Activated CD8-positive, alpha-beta T cell treated with anti-CD3 and anti-CD28 coated beads for 36 hours (primary cell): ENCODE data around the gene TUBA4A. TPM values are rescaled to one million over a fixed set of nuclear protein-coding genes. Genes with fewer than 3 reads are reported as not detected.

Experiments
- ATAC-seq: fragments of 200-7000 bp; cut with Tn5 transposase; one replicate; pipeline ENCODE4 v1.10.0; 2021; ENCODE audit warnings: mild to moderate bottlenecking, moderate library complexity
- CTCF ChIA-PET: fragments of 350-600 bp; sonication (Branson Sonifier 250); formaldehyde crosslinking; loops from one replicate; lab custom pipeline; 2021; ENCODE audit warnings: antibody characterized with exemption; lab: Charles Lee
- POLR2A ChIA-PET: fragments of 350-600 bp; sonication (Branson Sonifier 250); formaldehyde crosslinking; loops from one replicate; lab custom pipeline; 2021; ENCODE audit warnings: antibody characterized with exemption; lab: Charles Lee
- DNase-seq: peaks from one replicate; pipeline ENCODE4 v3.0.0-alpha.2; 2020
- H3K27ac Mint-ChIP-seq: one replicate; pipeline ENCODE4 v1.8.0; 2021; ENCODE audit warnings: mild to moderate bottlenecking, mixed read lengths
- H3K27me3 Mint-ChIP-seq: one replicate; pipeline ENCODE4 v1.8.0; 2021; ENCODE audit warnings: mixed read lengths
- H3K36me3 Mint-ChIP-seq: one replicate; pipeline ENCODE4 v1.8.0; 2021; ENCODE audit warnings: low read depth, mixed read lengths
- H3K4me1 Mint-ChIP-seq: one replicate; pipeline ENCODE4 v1.8.0; 2021; ENCODE audit warnings: low read depth, mixed read lengths
- H3K4me3 Mint-ChIP-seq: one replicate; pipeline ENCODE4 v1.8.0; 2021; ENCODE audit warnings: mild to moderate bottlenecking, moderate library complexity, mixed read lengths
- H3K9me3 Mint-ChIP-seq: one replicate; pipeline ENCODE4 v1.8.0; 2021; ENCODE audit warnings: mixed read lengths
- intact Hi-C: fragments of 100-400 bp; cut with micrococcal nuclease; formaldehyde crosslinking; loops from one replicate; pipeline ENCODE4 v1.10.0; 2022
- total RNA-seq, 2 experiments: library from RNA; stranded (reverse); gene quantifications; one replicate each; pipeline ENCODE4 v1.2.3, GENCODE V29; 2021
- TF ChIP-seq, protein P1 (sequence below): fragments of 200-600 bp; IDR thresholded peaks from one replicate; pipeline ENCODE4 v1.8.0; 2022; ENCODE audit warnings: antibody characterized with exemption, mild to moderate bottlenecking

The TUBA4A gene
- total RNA-seq, 2 experiments from 2014 or later = 226 TPM

- TF ChIP-seq, protein P1, sequence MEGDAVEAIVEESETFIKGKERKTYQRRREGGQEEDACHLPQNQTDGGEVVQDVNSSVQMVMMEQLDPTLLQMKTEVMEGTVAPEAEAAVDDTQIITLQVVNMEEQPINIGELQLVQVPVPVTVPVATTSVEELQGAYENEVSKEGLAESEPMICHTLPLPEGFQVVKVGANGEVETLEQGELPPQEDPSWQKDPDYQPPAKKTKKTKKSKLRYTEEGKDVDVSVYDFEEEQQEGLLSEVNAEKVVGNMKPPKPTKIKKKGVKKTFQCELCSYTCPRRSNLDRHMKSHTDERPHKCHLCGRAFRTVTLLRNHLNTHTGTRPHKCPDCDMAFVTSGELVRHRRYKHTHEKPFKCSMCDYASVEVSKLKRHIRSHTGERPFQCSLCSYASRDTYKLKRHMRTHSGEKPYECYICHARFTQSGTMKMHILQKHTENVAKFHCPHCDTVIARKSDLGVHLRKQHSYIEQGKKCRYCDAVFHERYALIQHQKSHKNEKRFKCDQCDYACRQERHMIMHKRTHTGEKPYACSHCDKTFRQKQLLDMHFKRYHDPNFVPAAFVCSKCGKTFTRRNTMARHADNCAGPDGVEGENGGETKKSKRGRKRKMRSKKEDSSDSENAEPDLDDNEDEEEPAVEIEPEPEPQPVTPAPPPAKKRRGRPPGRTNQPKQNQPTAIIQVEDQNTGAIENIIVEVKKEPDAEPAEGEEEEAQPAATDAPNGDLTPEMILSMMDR = no peak
- no peak for ATAC-seq
- peaks cover 49% of the 10 kb centered on the region for H3K4me1 Mint-ChIP-seq
- intact Hi-C loops = no loop called here
- peak overlapping the region; percentile 89 for H3K27ac Mint-ChIP-seq
- H3K27me3 Mint-ChIP-seq = no peaks in the 10 kb centered on the region
- ChIA-PET POLR2A (interaction anchor here (1.4 to 5.9 kb wide), 3 partner anchors 13 to 80 kb away, joined by 4 to 63 read pairs (median 41); partner anchors contain the start of genes TUBA4A and TUBA4B), CTCF (interaction anchor here (1.2 to 15.5 kb wide), 6 partner anchors 16 to 251 kb away, joined by 3 to 336 read pairs (median 8); partner anchors contain the start of genes ANKZF1, ATG9A, CNPPD1 and TUBA4A)
- peak overlapping the region; percentile 80 for H3K4me3 Mint-ChIP-seq
- H3K9me3 Mint-ChIP-seq = no peaks in the 10 kb centered on the region
- DNase-seq = no peak
- peaks cover 36% of the 10 kb centered on the region for H3K36me3 Mint-ChIP-seq
These were observed 26.9 kb upstream of the TUBA4A start for GRCh38 chr2:219280651-219281050.

DNA sequence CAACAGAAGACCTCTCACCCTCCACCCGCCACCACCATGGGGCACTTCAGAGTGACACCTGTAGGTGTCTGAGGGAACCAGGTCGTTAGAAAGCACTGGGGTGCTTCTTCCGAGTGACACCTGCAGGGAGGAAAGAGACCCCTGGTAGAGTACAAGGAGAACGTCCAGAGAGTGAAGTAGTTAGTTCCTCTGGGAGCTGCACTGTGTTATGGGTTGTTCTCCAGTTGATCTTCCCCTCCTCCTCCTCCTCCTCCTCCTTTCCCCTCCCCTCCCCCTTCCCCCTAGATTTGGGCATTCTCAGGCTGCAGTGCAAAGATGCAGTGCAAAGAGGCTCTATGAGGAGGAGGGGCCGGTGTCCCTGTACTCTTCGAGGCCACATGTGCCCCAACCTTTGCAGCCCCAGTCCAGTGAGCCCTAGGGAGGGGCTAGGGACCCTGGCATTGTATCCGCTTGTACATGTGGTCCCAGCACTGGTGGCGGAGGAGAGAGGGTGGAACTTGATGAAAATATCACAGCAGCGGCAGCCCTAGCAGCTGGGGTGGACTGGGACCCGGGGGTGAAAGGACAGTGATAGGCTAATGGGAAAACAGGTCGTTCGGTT lies 26.3 kb upstream of the TUBA4A start:
- H3K27ac Mint-ChIP-seq = peak overlapping the region; percentile 89
- ChIA-PET CTCF (interaction anchor here (0.9 to 15.5 kb wide), 6 partner anchors 17 to 250 kb away, joined by 3 to 336 read pairs (median 8); partner anchors contain the start of genes ANKZF1, ATG9A, TUBA4A and TUBA4B), POLR2A (interaction anchor here (0.6 to 5.9 kb wide), 7 partner anchors 14 to 80 kb away, joined by 3 to 63 read pairs (median 9); partner anchors contain the start of genes ABCB6, ANKZF1, ATG9A and TUBA4A)
- peaks cover 45% of the 10 kb centered on the region for H3K4me1 Mint-ChIP-seq
- peak overlapping the region; percentile 80 for H3K4me3 Mint-ChIP-seq
- no peaks in the 10 kb centered on the region for H3K27me3 Mint-ChIP-seq
- no peaks in the 10 kb centered on the region for H3K9me3 Mint-ChIP-seq
- no peak for DNase-seq
- intact Hi-C loops = loop anchor here (2.0 kb wide), 2 partner anchors 15 to 25 kb away; no protein-coding TSS in a partner anchor
- peaks cover 34% of the 10 kb centered on the region for H3K36me3 Mint-ChIP-seq
- TF ChIP-seq, protein P1 = peak; percentile 42
- no peak for ATAC-seq

DNA sequence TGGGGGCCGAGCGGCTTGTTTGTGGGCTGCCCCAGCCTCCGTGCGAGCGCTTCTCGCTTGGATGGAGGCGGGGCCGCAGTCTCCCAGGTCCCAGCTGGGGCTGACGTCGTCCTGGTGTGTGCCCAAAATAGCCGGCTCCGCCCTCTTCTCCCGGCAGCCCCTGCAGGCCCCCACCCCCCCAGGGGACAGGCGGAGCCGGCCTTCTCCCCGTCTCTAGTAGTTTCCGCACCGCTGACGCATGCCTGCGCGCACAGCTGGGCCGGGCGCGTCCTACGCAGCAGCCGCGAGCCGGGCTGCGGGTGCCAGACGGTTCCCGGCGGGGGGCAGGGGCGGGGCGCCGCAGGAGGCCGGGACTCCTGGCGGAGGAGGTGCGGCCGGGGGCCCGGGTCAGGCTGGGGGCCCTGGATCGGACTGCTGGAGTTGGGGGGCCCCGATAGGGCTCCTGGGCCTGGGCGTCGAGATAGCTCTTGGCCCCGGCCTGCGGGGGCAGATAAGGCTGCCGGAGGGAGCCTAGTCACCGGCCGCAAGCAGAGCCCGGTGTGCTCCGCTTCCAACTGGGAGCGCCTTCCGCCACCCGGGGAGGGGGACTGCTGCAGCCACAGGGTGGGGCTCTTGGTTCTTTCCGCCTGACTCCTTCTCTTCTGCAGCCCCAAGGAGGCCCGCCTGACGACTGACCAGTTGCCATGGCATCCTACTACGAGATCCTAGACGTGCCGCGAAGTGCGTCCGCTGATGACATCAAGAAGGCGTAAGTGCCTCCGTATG lies 25.6 kb upstream of the TUBA4A start, which contains the start of gene DNAJB2:
DNAJB2 (plus strand) TSS at position 216 of the 765 bp plus-strand sequence; CDS start at position 684, 468 bp downstream.
- no peaks in the 10 kb centered on the region for H3K27me3 Mint-ChIP-seq
- no peaks in the 10 kb centered on the region for H3K9me3 Mint-ChIP-seq
- TF ChIP-seq, protein P1 = no peak
- ChIA-PET CTCF (interaction anchor here (0.7 to 15.5 kb wide), 12 partner anchors 17 to 109 kb away, joined by 3 to 336 read pairs (median 4); partner anchors contain the start of genes ANKZF1, ATG9A, CNPPD1 and DNPEP), POLR2A (interaction anchor here (0.6 to 5.9 kb wide), 10 partner anchors 14 to 79 kb away, joined by 3 to 63 read pairs (median 4); partner anchors contain the start of genes ABCB6, ANKZF1, ATG9A and TUBA4A)
- peak within 1 kb of the TSS; percentile 95 for H3K27ac Mint-ChIP-seq
- H3K4me3 Mint-ChIP-seq = peak within 1 kb of the TSS; percentile 80
- H3K4me1 Mint-ChIP-seq = peaks cover 45% of the 10 kb centered on the region
- peaks cover 34% of the 10 kb centered on the region for H3K36me3 Mint-ChIP-seq
- peak; percentile 100 for DNase-seq
- ATAC-seq = peak; percentile 86
- intact Hi-C loops = loop anchor here (2.0 kb wide), 2 partner anchors 15 to 25 kb away; no protein-coding TSS in a partner anchor

GRCh38 chr2:219278655-219279150 lies 25.0 kb upstream of the TUBA4A start:
- H3K36me3 Mint-ChIP-seq = peaks cover 34% of the 10 kb centered on the region
- H3K27me3 Mint-ChIP-seq = no peaks in the 10 kb centered on the region
- peak overlapping the region; percentile 95 for H3K27ac Mint-ChIP-seq
- TF ChIP-seq, protein P1 = no peak
- ChIA-PET POLR2A (interaction anchor here (0.6 to 5.9 kb wide), 12 partner anchors 15 to 73 kb away, joined by 3 to 63 read pairs (median 4); partner anchors contain the start of genes ABCB6, ANKZF1, ATG9A and GLB1L), CTCF (interaction anchor here (0.7 to 15.5 kb wide), 15 partner anchors 8 to 119 kb away, joined by 3 to 336 read pairs (median 4); partner anchors contain the start of genes ANKZF1, ATG9A, CNPPD1 and DNPEP)
- H3K9me3 Mint-ChIP-seq = no peaks in the 10 kb centered on the region
- peak overlapping the region; percentile 80 for H3K4me3 Mint-ChIP-seq
- no peak for ATAC-seq
- intact Hi-C loops = loop anchor here (2.0 kb wide), 2 partner anchors 16 to 24 kb away; no protein-coding TSS in a partner anchor
- peaks cover 46% of the 10 kb centered on the region for H3K4me1 Mint-ChIP-seq
- no peak for DNase-seq
